OCI-LY7 (cell line): ENCODE measurements around the gene IGSF1. TPM values are rescaled to one million over a fixed set of nuclear protein-coding genes. Genes with fewer than 3 reads are reported as not detected.

Experiments used
- BruUV-seq: library from RNA; stranded (reverse); fragments of 400-500 nt; replicated peaks from 2 replicates; lab custom pipeline; 2021; lab: Mats Ljungman, UMichigan
- CTCF ChIA-PET: fragments of 300-600 bp; sonication (Branson Sonifier 250); formaldehyde crosslinking; loops from one replicate; lab custom pipeline; 2022; ENCODE audit warnings: antibody characterized with exemption; ENCODE audit not compliant: unreplicated experiment; lab: Charles Lee
- POLR2A ChIA-PET: fragments of 300-600 bp; sonication (Branson Sonifier 250); formaldehyde crosslinking; loops from one replicate; lab custom pipeline; 2022; ENCODE audit warnings: antibody characterized with exemption; lab: Charles Lee
- DNase-seq: peaks from one replicate; pipeline ENCODE4 v3.0.0-alpha.2; 2015; ENCODE audit warnings: low spot score
- H2AFZ ChIP-seq: fragments of 200-600 bp; sonication (generic), shearing (Covaris generic); 2 replicates; pipeline ENCODE4 v1.6.1; 2014; ENCODE audit warnings: mild to moderate bottlenecking, antibody characterized with exemption, low read length, moderate library complexity
- H3K27ac ChIP-seq: fragments of 200-600 bp; sonication (generic); 2 replicates; pipeline ENCODE4 v1.5.1; 2014; ENCODE audit warnings: mixed run types, low read depth, mild to moderate bottlenecking, moderate library complexity, low read length, inconsistent platforms; ENCODE audit not compliant: poor library complexity, severe bottlenecking
- H3K36me3 ChIP-seq: fragments of 200-600 bp; sonication (generic); 2 replicates; pipeline ENCODE4 v1.6.1; 2014; ENCODE audit warnings: mild to moderate bottlenecking, antibody characterized with exemption, low read length, moderate library complexity, mixed read lengths; ENCODE audit not compliant: insufficient read depth
- H3K4me1 ChIP-seq: fragments of 200-600 bp; sonication (generic); 2 replicates; pipeline ENCODE4 v1.5.1; 2014; ENCODE audit warnings: mild to moderate bottlenecking, low read length; ENCODE audit not compliant: insufficient read depth, poor library complexity, severe bottlenecking
- H3K4me2 ChIP-seq: fragments of 200-600 bp; sonication (generic); 2 replicates; pipeline ENCODE4 v1.6.1; 2014; ENCODE audit warnings: mild to moderate bottlenecking, low read length
- H3K4me3 ChIP-seq: fragments of 200-600 bp; sonication (generic); 2 replicates; pipeline ENCODE4 v1.5.1; 2014; ENCODE audit warnings: mild to moderate bottlenecking, low read depth, low read length; ENCODE audit not compliant: poor library complexity, severe bottlenecking
- H3K79me2 ChIP-seq: fragments of 200-600 bp; sonication (generic); 2 replicates; pipeline ENCODE4 v1.6.1; 2016; ENCODE audit warnings: low read depth, mild to moderate bottlenecking, low read length, moderate library complexity, mixed read lengths; ENCODE audit not compliant: insufficient read depth
- H3K9me2 ChIP-seq: fragments of 200-600 bp; sonication (generic); 2 replicates; pipeline ENCODE4 v1.6.1; 2016; ENCODE audit warnings: mild to moderate bottlenecking, low read length, mixed read lengths; ENCODE audit not compliant: insufficient read depth
- H3K9me3 ChIP-seq: fragments of 200-600 bp; sonication (generic); 2 replicates; pipeline ENCODE4 v1.6.1; 2014; ENCODE audit warnings: mild to moderate bottlenecking, mixed run types, low read length, mixed read lengths
- H4K20me1 ChIP-seq: fragments of 200-600 bp; sonication (generic); 2 replicates; pipeline ENCODE4 v1.6.1; 2014; ENCODE audit warnings: mild to moderate bottlenecking, antibody characterized with exemption, low read length, moderate library complexity, mixed read lengths; ENCODE audit not compliant: insufficient read depth
- EZH2phosphoT487 ChIP-seq: fragments of 200-600 bp; sonication (generic); IDR thresholded peaks from 2 replicates; pipeline ENCODE4 v1.6.1; 2018; ENCODE audit warnings: low read depth, borderline replicate concordance, mild to moderate bottlenecking, mixed run types, antibody characterized with exemption, low read length, moderate library complexity, mixed read lengths
- intact Hi-C: fragments of 100-400 bp; cut with micrococcal nuclease; formaldehyde crosslinking; loops from one replicate; pipeline ENCODE4 v1.10.0; 2022; ENCODE audit not compliant: unreplicated experiment
- total RNA-seq, 2 experiments: library from RNA; depleted of rRNA in 1 of 2; stranded (reverse); fragments of >200 nt in 1 of 2; shearing (Covaris generic) in 1 of 2; gene quantifications; 2 replicates each; pipeline ENCODE4 v1.2.3, GENCODE V29; 2014 to 2022
- TF ChIP-seq, protein P1 (sequence below): fragments of 200-600 bp; sonication (generic); conservative IDR thresholded peaks from 2 replicates; pipeline ENCODE4 v1.5.1; 2014; ENCODE audit warnings: mild to moderate bottlenecking, antibody characterized with exemption, low read length, moderate library complexity, mixed read lengths

IGSF1 gene
- total RNA-seq, 2 experiments from 2014 or later: not detected

- no peak for TF ChIP-seq EZH2phosphoT487
- TF ChIP-seq, protein P1, sequence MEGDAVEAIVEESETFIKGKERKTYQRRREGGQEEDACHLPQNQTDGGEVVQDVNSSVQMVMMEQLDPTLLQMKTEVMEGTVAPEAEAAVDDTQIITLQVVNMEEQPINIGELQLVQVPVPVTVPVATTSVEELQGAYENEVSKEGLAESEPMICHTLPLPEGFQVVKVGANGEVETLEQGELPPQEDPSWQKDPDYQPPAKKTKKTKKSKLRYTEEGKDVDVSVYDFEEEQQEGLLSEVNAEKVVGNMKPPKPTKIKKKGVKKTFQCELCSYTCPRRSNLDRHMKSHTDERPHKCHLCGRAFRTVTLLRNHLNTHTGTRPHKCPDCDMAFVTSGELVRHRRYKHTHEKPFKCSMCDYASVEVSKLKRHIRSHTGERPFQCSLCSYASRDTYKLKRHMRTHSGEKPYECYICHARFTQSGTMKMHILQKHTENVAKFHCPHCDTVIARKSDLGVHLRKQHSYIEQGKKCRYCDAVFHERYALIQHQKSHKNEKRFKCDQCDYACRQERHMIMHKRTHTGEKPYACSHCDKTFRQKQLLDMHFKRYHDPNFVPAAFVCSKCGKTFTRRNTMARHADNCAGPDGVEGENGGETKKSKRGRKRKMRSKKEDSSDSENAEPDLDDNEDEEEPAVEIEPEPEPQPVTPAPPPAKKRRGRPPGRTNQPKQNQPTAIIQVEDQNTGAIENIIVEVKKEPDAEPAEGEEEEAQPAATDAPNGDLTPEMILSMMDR: no peak
- H3K9me2 ChIP-seq: no peaks in the 10 kb centered on the region
- H3K4me1 ChIP-seq: no peaks in the 10 kb centered on the region
- no peak overlapping the region for H3K4me2 ChIP-seq
- H2AFZ ChIP-seq: no peak overlapping the region
- ChIA-PET CTCF (no interaction called here), POLR2A (no interaction called here)
- DNase-seq: no peak
- H3K9me3 ChIP-seq: no peaks in the 10 kb centered on the region
- no peaks in the 10 kb centered on the region for H3K36me3 ChIP-seq
- no TSS peak for BruUV-seq
- no peak overlapping the region for H3K27ac ChIP-seq
- H4K20me1 ChIP-seq: no peaks in the 10 kb centered on the region
- no peak overlapping the region for H3K4me3 ChIP-seq
- H3K79me2 ChIP-seq: no peaks in the 10 kb centered on the region
- intact Hi-C loops: no loop called here
Measured at GRCh38 chrX:131227608-131228007, 61.5 kb downstream of the IGSF1 start.

DNA sequence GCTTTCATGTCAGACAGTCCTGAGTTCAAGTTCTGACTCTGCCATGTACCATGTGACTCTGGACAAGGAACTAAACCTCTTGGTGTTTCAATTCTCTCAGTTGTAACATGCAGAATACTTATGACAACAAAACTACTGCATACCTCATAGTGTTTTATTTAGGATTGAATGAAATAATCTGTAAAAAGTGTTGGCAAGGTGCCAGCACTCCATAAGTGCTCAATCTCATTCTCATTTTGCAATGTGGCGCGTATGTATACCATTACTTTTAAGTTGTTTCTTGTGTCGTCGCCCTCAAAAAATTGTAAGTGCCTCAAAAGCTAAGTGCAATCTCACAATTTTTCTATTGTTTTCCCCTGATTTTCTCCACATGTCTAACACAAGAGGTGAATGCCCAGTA lies 62.5 kb downstream of the IGSF1 start:
- ChIA-PET CTCF (no interaction called here), POLR2A (no interaction called here)
- Histone ChIP-seq H3K9me2 (no peaks in the 10 kb centered on the region), H3K9me3 (no peaks in the 10 kb centered on the region), H3K27ac (no peak overlapping the region), H3K4me1 (no peaks in the 10 kb centered on the region), H3K4me2 (no peak overlapping the region), H3K4me3 (no peak overlapping the region), H3K36me3 (no peaks in the 10 kb centered on the region), H4K20me1 (no peaks in the 10 kb centered on the region), H3K79me2 (no peaks in the 10 kb centered on the region), H2AFZ (no peak overlapping the region)
- TF ChIP-seq EZH2phosphoT487: no peak
- TF ChIP-seq, protein P1: no peak
- intact Hi-C loops: no loop called here
- no peak for DNase-seq
- BruUV-seq: no TSS peak

GRCh38 chrX:131225078-131225477 lies 64.0 kb downstream of the IGSF1 start:
- TF ChIP-seq, protein P1: no peak
- TF ChIP-seq EZH2phosphoT487: no peak
- H2AFZ ChIP-seq: no peak overlapping the region
- no peaks in the 10 kb centered on the region for H4K20me1 ChIP-seq
- intact Hi-C loops: no loop called here
- CTCF ChIA-PET: no interaction called here
- no TSS peak for BruUV-seq
- no peak overlapping the region for H3K4me3 ChIP-seq
- H3K79me2 ChIP-seq: no peaks in the 10 kb centered on the region
- H3K36me3 ChIP-seq: no peaks in the 10 kb centered on the region
- no peaks in the 10 kb centered on the region for H3K9me2 ChIP-seq
- POLR2A ChIA-PET: no interaction called here
- H3K27ac ChIP-seq: no peak overlapping the region
- no peaks in the 10 kb centered on the region for H3K9me3 ChIP-seq
- no peak overlapping the region for H3K4me2 ChIP-seq
- no peaks in the 10 kb centered on the region for H3K4me1 ChIP-seq
- DNase-seq: no peak

Other genes with a start within 250 kb of the IGSF1 start
- gene ARHGAP36, start 231.0 kb downstream of the IGSF1 start, total RNA-seq (2014; rRNA removed; shearing (Covaris generic)): not detected in 2 replicates
- not detected in 2 replicates for gene ARHGAP36, start 231.0 kb downstream of the IGSF1 start, total RNA-seq (2022)